ENCODE results near the gene GABBR1.

GABBR1 gene

GRCh38 chr6:29531668-29532067 is 101.3 kb downstream of the GABBR1 start:
- TF ChIP-seq EP300 (IDR thresholded peaks at IDR 0.05; ENCODE audit: borderline replicate concordance) (no peak), NFIC (IDR thresholded peaks at IDR 0.05) (no peak), YY1 (IDR thresholded peaks at IDR 0.05; ENCODE audit: low read depth) (no peak), USF1 (IDR thresholded peaks at IDR 0.05) (no peak), FOXM1 (IDR thresholded peaks at IDR 0.05; ENCODE audit: borderline replicate concordance, low read depth) (no peak), TAF1 (IDR thresholded peaks at IDR 0.05; ENCODE audit: low read depth) (no peak), REST (IDR thresholded peaks at IDR 0.05; ENCODE audit: low read depth) (no peak), CEBPB (IDR thresholded peaks at IDR 0.05) (no peak), MAX (IDR thresholded peaks at IDR 0.05) (no peak), TCF12 (IDR thresholded peaks at IDR 0.05; ENCODE audit: low read depth) (no peak), ZBTB7A (IDR thresholded peaks at IDR 0.05; ENCODE audit: low read depth) (no peak), TEAD4 (IDR thresholded peaks at IDR 0.05) (no peak), CREB1 (IDR thresholded peaks at IDR 0.05; ENCODE audit: low read depth) (no peak), EGR1 (IDR thresholded peaks at IDR 0.05) (no peak), RAD21 (IDR thresholded peaks at IDR 0.05; ENCODE audit: low read depth) (no peak)

GRCh38 chr6:29530671-29531310 is 102.2 kb downstream of the GABBR1 start:
- no peak for TF ChIP-seq USF1 (IDR thresholded peaks at IDR 0.05)

- TF ChIP-seq YY1 (IDR thresholded peaks at IDR 0.05; ENCODE audit: low read depth) (no peak), RAD21 (IDR thresholded peaks at IDR 0.05; ENCODE audit: low read depth) (no peak), REST (IDR thresholded peaks at IDR 0.05; ENCODE audit: low read depth) (no peak), MAX (IDR thresholded peaks at IDR 0.05) (no peak), TEAD4 (IDR thresholded peaks at IDR 0.05) (no peak), CREB1 (IDR thresholded peaks at IDR 0.05; ENCODE audit: low read depth) (no peak), NFIC (IDR thresholded peaks at IDR 0.05) (no peak)
Measured at GRCh38 chr6:29529956-29530355, 103.0 kb downstream of the GABBR1 start.

GRCh38 chr6:29528988-29529560 is 103.9 kb downstream of the GABBR1 start:
- TF ChIP-seq CEBPB (IDR thresholded peaks at IDR 0.05) (no peak), MAX (IDR thresholded peaks at IDR 0.05) (no peak), ZBTB7A (IDR thresholded peaks at IDR 0.05; ENCODE audit: low read depth) (no peak), FOXM1 (IDR thresholded peaks at IDR 0.05; ENCODE audit: borderline replicate concordance, low read depth) (no peak), EP300 (IDR thresholded peaks at IDR 0.05; ENCODE audit: borderline replicate concordance) (no peak), RAD21 (IDR thresholded peaks at IDR 0.05; ENCODE audit: low read depth) (no peak), TAF1 (IDR thresholded peaks at IDR 0.05; ENCODE audit: low read depth) (no peak), TCF12 (IDR thresholded peaks at IDR 0.05; ENCODE audit: low read depth) (no peak), CREB1 (IDR thresholded peaks at IDR 0.05; ENCODE audit: low read depth) (no peak), NFIC (IDR thresholded peaks at IDR 0.05) (no peak), TEAD4 (IDR thresholded peaks at IDR 0.05) (no peak), USF1 (IDR thresholded peaks at IDR 0.05) (no peak), YY1 (IDR thresholded peaks at IDR 0.05; ENCODE audit: low read depth) (no peak), EGR1 (IDR thresholded peaks at IDR 0.05) (no peak), REST (IDR thresholded peaks at IDR 0.05; ENCODE audit: low read depth) (no peak)
